NCI-H510A (cell line): ENCODE measurements around the gene ARMH1.
A peak's percentile ranks its signal among the peaks of the same experiment; 100 is the strongest.
"Not testable (repeated sequence)": the region's sequence is repeated elsewhere in the genome, so short reads cannot be mapped to it uniquely, and the experiment has no call there.

ENCODE experiments used
- DNase-seq: peaks from one replicate; lab custom pipeline; 2025; lab: John Stamatoyannopoulos, UW

Gene ARMH1

DNA sequence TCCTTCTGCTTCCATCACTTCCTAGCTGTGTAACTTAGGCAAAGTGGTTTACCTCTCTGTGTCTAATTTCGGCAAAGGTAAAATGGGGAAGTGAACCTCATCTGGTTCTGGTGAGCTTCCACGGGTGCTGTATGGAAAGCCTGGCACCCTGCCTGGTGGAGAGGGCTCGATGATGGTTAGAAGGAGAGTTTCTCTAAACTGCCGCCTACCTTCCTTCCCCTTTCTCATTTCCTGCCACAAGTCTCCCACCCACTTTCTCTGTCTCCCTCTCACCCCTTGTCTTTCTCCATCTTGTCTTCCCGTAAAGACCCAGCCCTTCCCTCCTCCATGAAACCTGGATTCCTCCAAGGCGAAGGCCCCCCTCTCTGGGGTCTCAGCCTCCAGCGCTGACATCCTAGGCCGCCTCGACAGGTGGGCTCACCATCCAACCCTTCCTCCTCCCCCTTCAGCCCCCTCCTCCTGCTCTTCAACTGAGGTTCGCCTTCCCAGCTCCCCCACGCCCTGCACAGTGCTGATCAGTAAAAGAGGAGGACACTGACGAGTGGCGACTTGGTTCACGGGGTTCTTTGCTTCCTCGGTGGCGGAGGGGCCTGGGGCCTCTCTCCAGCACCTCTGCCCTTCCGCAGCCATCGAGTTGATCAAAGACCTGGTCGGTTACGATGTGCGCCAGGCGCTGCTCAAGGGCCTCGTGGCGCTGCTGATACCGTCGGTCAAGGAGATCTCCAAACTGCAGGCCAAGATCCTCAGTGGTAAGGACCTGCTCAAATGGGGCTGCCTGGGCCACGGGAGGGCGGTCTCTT lies 49.2 kb downstream of the ARMH1 start:
- no peak for DNase-seq

DNA sequence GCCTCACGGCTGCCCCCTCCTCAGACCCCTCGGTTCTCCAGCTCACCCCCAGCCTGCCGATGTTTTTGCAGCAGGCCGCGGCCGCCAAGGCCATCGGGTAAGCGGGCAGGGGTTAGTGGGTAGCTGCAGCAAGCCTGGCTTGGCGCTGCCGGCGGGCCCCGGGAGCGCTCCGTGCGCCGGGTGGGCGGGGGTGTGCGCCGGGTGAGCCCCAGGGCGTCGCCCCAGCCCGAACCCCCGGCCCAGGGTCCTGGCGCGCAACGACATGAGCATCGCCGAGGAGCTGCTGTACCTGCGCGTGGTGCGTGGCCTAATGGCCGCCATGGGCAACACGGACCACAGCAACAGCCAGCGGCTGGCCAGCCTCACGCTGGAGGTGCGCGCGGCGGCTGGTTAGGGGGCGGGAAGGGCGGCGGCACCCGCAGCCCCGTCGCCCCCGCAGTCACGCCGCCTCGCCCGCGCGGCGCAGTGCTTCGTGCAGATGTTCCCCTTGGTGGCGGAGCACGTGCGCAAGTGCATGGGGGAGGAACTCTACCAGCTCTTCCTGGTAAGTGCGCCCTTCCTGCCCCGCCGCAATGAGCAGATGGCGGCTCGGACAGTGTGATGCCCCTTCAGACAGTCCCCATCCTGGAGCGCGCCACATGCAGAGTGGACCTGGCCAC lies 49.9 kb downstream of the ARMH1 start:
- no peak for DNase-seq

DNA sequence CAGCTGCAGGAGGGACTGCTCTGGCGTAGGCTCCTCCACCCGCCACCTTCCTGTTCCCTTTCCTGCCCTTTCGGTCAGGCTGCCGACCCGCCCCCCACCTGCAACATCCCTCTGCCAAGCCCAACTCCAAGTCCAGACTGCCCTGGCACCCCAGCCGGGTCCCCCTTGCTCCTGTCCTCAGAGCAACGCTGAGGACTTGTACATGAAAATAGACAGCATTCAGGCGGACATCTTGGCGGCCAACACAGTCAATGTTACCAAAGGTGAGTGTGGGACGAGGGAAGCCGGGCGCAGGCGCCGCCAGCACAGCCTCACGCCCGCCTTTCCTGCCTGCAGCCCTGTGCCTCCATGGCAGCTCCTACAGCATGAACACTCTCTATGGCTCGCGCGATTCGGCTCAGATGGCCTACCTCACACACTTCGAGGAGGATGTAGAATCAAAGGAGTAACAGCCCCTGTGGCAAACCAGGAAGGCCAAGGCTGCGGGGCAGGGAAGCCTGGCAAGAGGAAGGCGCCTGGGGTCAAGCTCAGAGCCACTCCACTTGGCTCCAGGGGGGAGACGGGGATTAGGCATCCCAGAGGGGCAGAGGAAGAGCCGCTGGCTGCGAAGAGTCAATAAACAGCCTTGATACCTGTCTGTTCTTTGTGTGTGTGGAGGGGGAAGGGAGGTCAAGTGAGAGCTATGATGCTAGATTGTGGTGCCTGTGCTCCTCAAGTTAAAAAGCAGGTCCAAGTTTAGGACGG lies 50.6 kb downstream of the ARMH1 start:
- DNase-seq = no peak

DNA sequence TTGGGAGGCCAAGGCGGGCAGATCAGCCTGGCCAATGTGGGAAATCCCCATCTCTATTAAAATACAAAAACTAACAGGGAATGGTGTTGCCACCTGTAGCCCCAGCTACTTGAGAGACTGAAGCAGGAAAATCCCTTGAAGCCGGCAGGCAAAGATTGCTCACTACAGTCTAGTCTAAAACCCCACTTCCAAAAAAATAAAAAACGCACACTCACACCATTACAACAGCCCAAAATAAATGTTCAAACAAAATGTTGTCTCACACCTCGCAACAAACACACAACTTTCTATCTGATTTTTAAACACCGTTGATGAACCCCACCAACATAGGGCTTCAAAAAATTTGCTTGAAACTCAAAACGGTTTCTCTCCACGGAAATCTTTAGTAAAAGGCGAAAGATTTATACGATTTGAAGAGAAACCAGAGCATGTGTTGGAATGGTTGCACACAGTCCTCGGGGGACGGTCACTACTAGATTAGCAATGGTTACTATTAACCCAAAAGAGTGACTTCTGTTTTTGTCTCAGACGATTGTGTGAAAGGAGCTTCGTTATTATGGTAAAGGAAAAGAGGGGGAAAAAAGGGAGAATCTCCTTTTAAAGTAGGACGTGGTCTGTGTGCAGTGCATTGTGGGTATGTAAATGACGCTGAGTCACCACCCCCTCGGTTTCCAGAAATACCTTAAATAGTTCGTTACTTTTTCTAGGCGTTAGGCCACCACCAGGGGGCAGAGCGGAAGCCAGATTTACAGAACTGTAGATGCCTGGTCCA lies 56.4 kb downstream of the ARMH1 start, which contains the start of gene RNU5D-1:
Gene RNU5D-1, minus strand, starts transcription at position 430 of the 772 bp plus-strand sequence.
- peak; percentile 84 for DNase-seq

DNA sequence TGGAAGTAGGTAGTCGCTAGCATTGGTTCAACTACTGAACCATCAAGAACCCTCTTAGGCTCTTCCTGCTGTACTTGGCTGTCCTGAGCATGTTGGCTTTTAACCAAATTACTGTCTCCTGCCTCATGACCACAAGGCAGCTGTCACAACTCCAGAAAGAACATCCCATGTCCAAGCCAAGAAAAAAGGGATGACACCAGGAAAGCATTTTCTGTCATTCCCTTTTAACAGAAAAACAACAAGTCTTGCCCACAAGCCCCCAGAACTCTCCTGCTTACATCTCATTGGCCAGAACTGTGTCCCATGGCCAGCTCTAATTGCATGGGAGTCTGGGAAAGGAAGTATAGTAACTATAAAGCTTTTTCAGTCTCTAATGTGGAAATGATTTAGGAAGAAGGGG lies 58.9 kb downstream of the ARMH1 start:
- no peak for DNase-seq

DNA sequence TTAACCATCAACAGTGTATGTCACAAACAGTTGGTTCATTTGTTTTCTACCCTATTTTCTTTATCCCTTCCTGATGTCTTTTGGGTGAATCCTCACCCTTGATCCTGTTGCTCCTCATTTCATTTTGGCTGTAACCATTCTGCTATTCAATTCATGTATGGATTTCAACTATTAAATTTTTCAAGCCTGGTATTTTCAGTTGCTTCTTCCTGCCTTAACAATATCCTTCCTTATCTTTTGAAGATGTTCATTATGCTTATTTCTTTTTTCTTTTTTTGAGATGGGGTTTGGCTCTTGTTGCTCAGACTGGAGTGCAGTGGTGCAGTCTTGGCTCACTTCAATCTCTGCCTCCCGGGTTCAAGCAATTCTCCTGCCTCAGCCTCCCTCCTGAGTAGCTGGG lies 59.3 kb downstream of the ARMH1 start:
- no peak for DNase-seq

DNA sequence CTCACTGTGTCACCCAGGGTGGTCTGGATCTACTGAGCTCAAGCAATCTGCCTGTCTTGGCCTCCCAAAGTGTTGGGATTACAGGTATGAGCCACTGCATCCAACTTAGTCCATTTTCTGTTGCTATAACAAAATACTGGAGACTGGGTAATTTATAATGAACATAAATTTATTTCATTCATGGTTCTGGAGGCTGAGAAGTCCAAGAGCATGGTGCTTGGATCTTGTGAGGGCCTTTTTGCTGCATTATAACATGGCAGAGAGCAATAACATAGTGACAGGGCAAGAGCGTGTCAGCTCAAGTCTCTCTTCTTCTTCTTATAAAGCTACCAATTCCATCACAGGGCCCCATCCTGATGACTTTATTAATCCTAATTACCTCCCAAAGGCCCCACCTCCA lies 61.5 kb downstream of the ARMH1 start:
- DNase-seq = no peak

DNA sequence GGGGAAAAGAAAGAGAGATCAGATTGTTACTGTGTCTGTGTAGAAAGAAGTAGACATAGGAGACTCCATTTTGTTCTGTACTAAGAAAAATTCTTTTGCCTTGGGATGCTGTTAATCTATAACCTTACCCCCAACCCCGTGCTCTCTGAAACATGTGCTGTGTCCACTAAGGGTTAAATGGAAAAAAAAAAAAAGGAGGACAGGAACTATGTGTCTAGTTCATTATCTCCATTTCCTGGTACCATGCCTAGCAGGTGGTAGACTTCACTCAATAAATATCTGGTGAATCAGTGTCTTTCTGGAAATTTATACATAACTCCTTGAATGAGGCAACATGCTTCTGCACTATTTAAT lies 64.4 kb downstream of the ARMH1 start:
- DNase-seq = not testable (repeated sequence)

DNA sequence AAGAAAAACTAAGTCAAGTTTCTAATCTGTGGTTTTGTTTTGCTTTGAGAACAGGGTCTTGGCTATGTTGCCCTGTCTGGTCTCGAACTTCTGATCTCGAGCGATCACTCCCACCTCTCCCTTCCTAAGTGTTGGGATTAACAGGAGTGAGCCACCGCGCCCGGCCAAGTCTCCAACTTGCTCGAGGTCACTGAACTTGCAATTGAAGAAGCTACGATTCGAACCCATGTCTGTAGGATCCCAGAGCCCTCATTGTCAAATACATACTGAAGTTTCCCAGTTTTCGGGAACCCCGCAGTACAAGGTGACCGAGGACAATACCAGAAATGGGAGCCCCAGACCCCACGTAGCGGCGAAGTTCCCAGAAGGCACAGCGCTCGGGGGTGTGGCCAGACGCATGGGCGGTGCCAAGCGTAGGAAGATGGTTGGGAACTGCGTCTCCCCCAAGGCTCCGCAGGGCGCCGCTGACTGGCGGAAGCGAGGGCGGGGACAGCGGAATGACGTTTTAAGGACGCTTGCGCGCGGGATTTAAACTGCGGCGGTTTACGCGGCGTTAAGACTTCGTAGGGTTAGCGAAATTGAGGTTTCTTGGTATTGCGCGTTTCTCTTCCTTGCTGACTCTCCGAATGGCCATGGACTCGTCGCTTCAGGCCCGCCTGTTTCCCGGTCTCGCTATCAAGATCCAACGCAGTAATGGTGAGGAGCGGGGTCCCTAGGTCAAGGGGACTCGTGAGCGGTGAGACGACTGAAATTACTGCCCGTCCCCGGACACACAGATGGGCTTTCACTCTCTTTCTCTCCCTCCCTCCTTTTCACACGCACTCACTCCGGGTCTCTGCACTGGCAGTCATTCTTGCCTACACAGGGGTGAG lies 65.0 kb downstream of the ARMH1 start, which contains the start of gene KIF2C:
Gene KIF2C, plus strand, starts transcription at position 531 of the 872 bp plus-strand sequence. Its CDS starts 96 bp downstream, at position 627.
- DNase-seq = peak; percentile 93

DNA sequence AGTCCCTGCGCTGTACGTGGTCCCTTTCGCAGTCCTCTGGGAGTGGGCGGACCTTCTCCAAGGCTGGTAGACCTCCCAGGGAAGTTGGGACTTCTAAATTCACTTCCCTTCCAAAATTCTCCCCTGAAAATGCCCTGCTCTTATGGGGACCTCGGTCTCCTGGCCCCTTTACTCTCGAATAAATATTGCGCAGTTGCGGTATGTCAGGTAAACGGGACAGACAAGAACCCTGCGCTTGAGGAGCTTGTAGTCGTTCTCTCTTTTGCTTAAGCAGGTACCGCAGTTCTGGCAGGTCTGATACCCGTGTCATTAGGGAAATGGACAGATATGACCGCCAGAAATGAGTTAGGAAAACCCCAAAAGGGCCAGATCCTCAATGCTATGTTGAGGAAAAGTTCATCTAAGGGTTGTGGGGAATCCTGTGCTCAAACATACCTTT lies 65.7 kb downstream of the ARMH1 start:
- DNase-seq = no peak

DNA sequence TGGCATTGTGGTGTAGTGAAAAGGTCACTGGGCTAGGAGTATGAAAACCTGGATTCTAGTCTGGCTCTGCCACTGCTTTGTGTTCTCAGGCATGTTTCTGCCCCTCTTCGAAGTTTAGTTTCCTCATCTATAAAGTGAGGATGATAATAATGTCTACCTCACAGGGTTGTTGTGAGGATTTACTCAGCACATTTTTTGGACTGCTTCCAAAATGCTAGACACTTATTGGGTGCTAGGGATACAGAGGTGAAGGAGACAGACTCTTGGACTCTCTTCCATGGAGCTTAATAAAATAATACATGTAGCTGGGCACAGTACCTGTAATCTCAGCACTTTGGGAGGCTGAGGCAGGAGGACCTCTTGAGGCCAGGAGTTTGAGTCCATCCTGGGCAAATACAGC lies 68.7 kb downstream of the ARMH1 start:
- DNase-seq = no peak

DNA sequence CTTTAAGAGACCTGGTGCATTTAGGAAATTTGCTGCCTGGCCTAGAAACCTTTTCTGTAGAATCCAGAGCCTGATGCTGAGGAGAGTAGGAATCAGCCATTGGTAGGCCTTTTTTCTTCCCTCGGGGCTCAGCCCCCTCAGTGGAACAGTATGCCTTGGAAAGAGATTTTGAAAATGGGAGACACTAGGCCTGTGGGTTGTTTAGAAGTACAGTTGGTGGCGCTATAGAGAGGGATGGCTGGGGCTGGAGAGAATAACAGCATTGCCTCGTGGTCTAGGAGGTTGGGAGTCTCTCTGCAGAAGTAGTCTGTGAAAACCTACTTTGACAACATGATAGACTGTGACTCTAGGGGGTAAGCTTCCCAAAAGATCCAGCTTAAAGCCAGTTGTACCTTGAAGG lies 73.4 kb downstream of the ARMH1 start:
- DNase-seq = no peak

DNA sequence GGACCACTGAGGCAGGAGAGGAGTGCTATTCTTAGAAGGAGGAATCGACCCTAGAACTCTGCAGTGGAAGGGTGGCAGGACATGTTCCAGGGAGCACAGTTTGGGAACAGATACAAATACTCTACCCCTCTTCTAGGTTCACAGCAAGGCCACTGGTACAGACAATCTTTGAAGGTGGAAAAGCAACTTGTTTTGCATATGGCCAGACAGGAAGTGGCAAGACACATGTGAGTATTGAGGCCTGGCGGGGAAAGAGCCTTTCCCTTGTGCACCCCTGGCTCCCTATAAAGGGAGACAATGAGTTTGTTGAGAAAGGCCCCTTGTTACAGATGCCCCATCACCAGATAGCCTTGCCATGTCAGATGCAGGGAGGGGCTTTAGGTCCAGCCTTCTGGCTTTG lies 82.9 kb downstream of the ARMH1 start:
- no peak for DNase-seq

DNA sequence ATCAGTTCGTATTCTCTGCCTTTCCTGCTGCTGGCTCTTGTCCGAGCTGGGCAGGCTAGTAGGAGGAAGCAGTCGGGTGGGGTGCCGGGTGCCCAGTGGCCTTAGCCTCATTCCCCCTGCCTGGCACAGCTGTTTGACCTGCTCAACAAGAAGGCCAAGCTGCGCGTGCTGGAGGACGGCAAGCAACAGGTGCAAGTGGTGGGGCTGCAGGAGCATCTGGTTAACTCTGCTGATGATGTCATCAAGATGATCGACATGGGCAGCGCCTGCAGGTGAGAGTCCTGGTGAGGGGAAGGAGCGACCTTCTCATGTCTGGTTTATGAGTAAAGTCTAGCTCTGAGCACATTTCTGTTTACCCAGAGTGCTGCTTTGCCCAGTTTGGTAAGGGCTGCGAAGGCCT lies 84.6 kb downstream of the ARMH1 start:
- no peak for DNase-seq

DNA sequence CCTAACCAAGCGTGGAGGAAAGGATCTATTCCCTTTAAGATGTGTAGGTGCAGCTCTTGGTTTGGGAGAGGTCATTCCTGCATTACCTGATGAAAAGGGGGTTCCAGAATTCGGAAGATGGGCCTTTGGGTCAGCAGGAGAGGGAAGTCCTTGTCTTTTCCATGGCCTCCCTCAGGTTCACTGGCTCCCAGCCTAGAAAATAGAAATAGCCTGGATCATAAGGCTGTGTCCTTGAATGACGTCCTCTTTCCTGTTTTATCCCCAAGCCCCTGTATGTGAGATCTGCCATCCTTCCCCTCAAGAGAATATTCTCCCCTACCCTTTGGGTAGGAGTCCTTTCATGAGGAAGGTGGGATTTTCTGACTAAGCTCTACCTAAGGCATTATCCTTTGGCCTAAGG lies 86.4 kb downstream of the ARMH1 start:
- no peak for DNase-seq

DNA sequence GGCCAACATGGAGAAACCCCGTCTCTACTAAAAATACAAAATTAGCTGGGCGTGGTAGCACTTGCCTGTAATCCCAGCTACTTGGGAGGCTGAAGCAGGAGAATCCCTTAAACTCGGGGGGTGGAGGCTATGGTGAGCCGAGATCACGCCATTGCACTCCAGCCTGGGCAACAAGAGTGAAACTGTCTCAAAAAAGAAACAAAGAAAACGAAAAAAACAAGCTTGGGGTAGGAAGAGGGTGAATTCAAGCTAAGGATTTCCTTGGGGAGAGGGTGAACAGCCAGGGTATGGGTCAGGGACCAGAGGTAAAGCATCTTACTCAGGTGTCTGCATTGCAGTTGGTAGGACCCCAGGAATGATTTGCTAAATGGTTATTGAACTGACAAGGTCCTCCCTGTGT lies 91.9 kb downstream of the ARMH1 start:
- not testable (repeated sequence) for DNase-seq
